K562 (cell line): ENCODE data around the gene KCNJ10. TPM values are rescaled to one million over a fixed set of nuclear protein-coding genes. Genes with fewer than 3 reads are reported as not detected.

Source experiments
- ARID1B ChIP-seq: fragments of 450-650 bp; IDR thresholded peaks from 2 replicates; pipeline ENCODE4 v1.6.1; 2016; ENCODE audit warnings: antibody characterized with exemption, mild to moderate bottlenecking, inconsistent platforms
- ATF7 ChIP-seq: fragments of 450-650 bp; IDR thresholded peaks from 2 replicates; pipeline ENCODE4 v1.7.1; 2014; ENCODE audit warnings: mild to moderate bottlenecking, moderate library complexity
- CTBP1 ChIP-seq: fragments of 450-650 bp; IDR thresholded peaks from 2 replicates; pipeline ENCODE4 v1.6.1; 2016; ENCODE audit warnings: borderline replicate concordance
- ELF4 ChIP-seq: fragments of 450-650 bp; formaldehyde crosslinking; IDR thresholded peaks from 2 replicates; pipeline ENCODE4 v1.4.0; 2022; ENCODE audit warnings: missing genetic modification characterization
- FOXK2 ChIP-seq, 2 experiments: fragments of 450-650 bp; IDR thresholded peaks in 1 of 2; conservative IDR thresholded peaks in 1 of 2; 2 replicates each; pipeline ENCODE4 v1.6.1; 2016; ENCODE audit warnings: low read depth in 2 of 2, mild to moderate bottlenecking in 1 of 2
- FOXM1 ChIP-seq, 2 experiments: fragments of 450-650 bp in 1 of 2; sonication (generic) in 1 of 2; formaldehyde crosslinking in 1 of 2; IDR thresholded peaks; 2 replicates each; pipeline versions ENCODE4 v1.6.1 to v1.9.0; 2017 to 2022; ENCODE audit warnings: low read depth in 2 of 2, mild to moderate bottlenecking in 2 of 2, missing genetic modification reagents in 1 of 2, moderate library complexity in 1 of 2
- HDAC1 ChIP-seq, 2 experiments: fragments of 450-650 bp; IDR thresholded peaks; 2 replicates each; pipeline ENCODE4 v1.6.1; 2016 to 2017; ENCODE audit warnings: inconsistent platforms in 1 of 2, mild to moderate bottlenecking in 1 of 2, moderate library complexity in 1 of 2
- HMGN3 ChIP-seq: IDR thresholded peaks from 2 replicates; pipeline ENCODE4 v1.6.1; 2011; ENCODE audit warnings: borderline replicate concordance, low read depth, mild to moderate bottlenecking, mixed read lengths, low read length; ENCODE audit not compliant: insufficient read length; ENCODE audit errors: extremely low read depth
- L3MBTL2 ChIP-seq: fragments of 450-650 bp; IDR thresholded peaks from 2 replicates; pipeline ENCODE4 v1.6.1; 2016; ENCODE audit warnings: mild to moderate bottlenecking, moderate library complexity
- NCOA1 ChIP-seq: fragments of 450-650 bp; IDR thresholded peaks from 2 replicates; pipeline ENCODE4 v1.6.1; 2016; ENCODE audit warnings: low read depth
- NR2C1 ChIP-seq, 2 experiments: fragments of 450-650 bp; IDR thresholded peaks; 2 replicates each; pipeline ENCODE4 v1.6.1; 2017; ENCODE audit warnings: mild to moderate bottlenecking in 2 of 2, antibody characterized with exemption in 1 of 2, inconsistent platforms in 1 of 2, missing compliant biosample characterization in 1 of 2, missing genetic modification characterization in 1 of 2
- PHB2 ChIP-seq: fragments of 450-650 bp; IDR thresholded peaks from 2 replicates; pipeline ENCODE4 v1.6.1; 2017; ENCODE audit warnings: low read depth
- PML ChIP-seq: IDR thresholded peaks from 2 replicates; pipeline ENCODE4 v1.6.1; 2012; ENCODE audit warnings: low read length, inconsistent platforms
- POU5F1 ChIP-seq: fragments of 150-350 bp; IDR thresholded peaks from 2 replicates; pipeline ENCODE4 v1.6.1; 2014; ENCODE audit warnings: borderline replicate concordance, low read length, low read depth, mild to moderate bottlenecking; ENCODE audit not compliant: partially characterized antibody
- RCOR1 ChIP-seq, 2 experiments: IDR thresholded peaks; 2 replicates each; pipeline ENCODE4 v1.6.1; 2012; ENCODE audit warnings: low read depth in 2 of 2, low read length in 2 of 2, borderline replicate concordance in 1 of 2, improper control_type of control experiment in 1 of 2
- SMARCE1 ChIP-seq: fragments of 450-650 bp; IDR thresholded peaks from 2 replicates; pipeline ENCODE4 v1.7.1; 2016; ENCODE audit warnings: mild to moderate bottlenecking
- TAF1 ChIP-seq: IDR thresholded peaks from 2 replicates; pipeline ENCODE4 v1.6.1; 2011; ENCODE audit warnings: mild to moderate bottlenecking, low read length, moderate library complexity; ENCODE audit not compliant: insufficient read depth, control insufficient read depth, severe bottlenecking; ENCODE audit errors: extremely low read depth
- TAL1 ChIP-seq: fragments of 450-650 bp; IDR thresholded peaks from 2 replicates; pipeline ENCODE4 v1.6.1; 2016; ENCODE audit warnings: mild to moderate bottlenecking
- TCF3 ChIP-seq: sonication (generic); formaldehyde crosslinking; IDR thresholded peaks from 2 replicates; pipeline ENCODE4 v1.4.0; 2020; ENCODE audit warnings: mild to moderate bottlenecking, missing genetic modification reagents
- TFAP4 ChIP-seq: sonication (generic); formaldehyde crosslinking; IDR thresholded peaks from 2 replicates; pipeline ENCODE4 v1.8.0; 2022; ENCODE audit warnings: missing genetic modification reagents, mild to moderate bottlenecking, moderate library complexity, borderline replicate concordance
- TRIM24 ChIP-seq, 2 experiments: fragments of 450-650 bp; IDR thresholded peaks; 2 replicates each; pipeline ENCODE4 v1.6.1; 2016
- ZFX ChIP-seq: sonication (generic); formaldehyde crosslinking; IDR thresholded peaks from 2 replicates; pipeline ENCODE4 v1.8.0; 2022; ENCODE audit warnings: mild to moderate bottlenecking, missing genetic modification reagents, moderate library complexity
- ZNF263 ChIP-seq: sonication (generic); formaldehyde crosslinking; IDR thresholded peaks from 2 replicates; pipeline ENCODE4 v1.8.0; 2022; ENCODE audit warnings: mild to moderate bottlenecking, missing genetic modification reagents, borderline replicate concordance
- ZNF780A ChIP-seq: fragments of 250-450 bp; sonication (Bioruptor Pico); IDR thresholded peaks from 2 replicates; pipeline ENCODE4 v1.5.0; 2021; ENCODE audit warnings: mild to moderate bottlenecking
- polyA plus RNA-seq, 8 experiments: library from polyadenylated mRNA; depleted of rRNA in 4 of 8; stranded (reverse) in 5 of 8; unstranded in 3 of 8; fragments of >200 nt; fragmentation: Nextera tagmentation in 2 of 8; fragmentation: Illumina TruSeq in 1 of 8; extraction: Ambion mirVana in 2 of 8; extraction: Trizol in 1 of 8; gene quantifications; 2 replicates each; pipeline versions ENCODE4 v1.2.1 to v1.2.3, GENCODE V29; 2011 to 2014; ENCODE audit warnings: inconsistent platforms in 1 of 8, missing spikeins in 1 of 8
- total RNA-seq, 7 experiments: library from RNA; depleted of rRNA in 6 of 7; stranded (reverse); fragments of >200 nt in 6 of 7; fragmentation: Illumina TruSeq in 2 of 7; extraction: Trizol in 2 of 7; gene quantifications; 2 replicates each; pipeline versions ENCODE4 v1.2.1 to v1.2.3, GENCODE V29; 2011 to 2021; ENCODE audit warnings: low replicate concordance in 1 of 7
- TF ChIP-seq, protein P1 (sequence below): fragments of 450-650 bp; IDR thresholded peaks from 2 replicates; pipeline ENCODE4 v1.6.1; 2016; ENCODE audit warnings: low read depth, mild to moderate bottlenecking, moderate library complexity
- TF ChIP-seq, protein P2 (sequence below): fragments of 450-650 bp; IDR thresholded peaks from 2 replicates; pipeline ENCODE4 v1.7.1; 2018; ENCODE audit warnings: mild to moderate bottlenecking, low read depth; ENCODE audit not compliant: partially characterized antibody

Gene KCNJ10
- total and polyA plus RNA-seq, 9 of the 15 experiments (the other 6 are each of a cell fraction or from before 2014, with no cell fraction given): 0.06 to 0.11 TPM; not detected in 7

GRCh38 chr1:159957824-159958268 is 112.1 kb downstream of the KCNJ10 start (continued):
- TF ChIP-seq TAF1 (no peak), NR2C1 (IDR thresholded peaks at IDR 0.05) (no peak), NR2C1 (tag; IDR thresholded peaks at IDR 0.05) (no peak), ZNF263 (CRISPR knock-in tag) (no peak), TRIM24 (IDR thresholded peaks at IDR 0.05) (peak; percentile 82 to 89), ELF4 (CRISPR knock-in tag) (peak; percentile 49), TAL1 (peak; percentile 90), TCF3 (peak; percentile 87), PHB2 (peak; percentile 81; the same call in 1 of the 2 replicates), PML (peak; percentile 49; the same call in 1 of the 2 replicates), RCOR1 (IDR thresholded peaks at IDR 0.05; ENCODE audit: borderline replicate concordance in 1 of 2, low read depth in 2 of 2, low read length in 2 of 2) (peak in 1 of 2 experiments; percentile 77; a peak in 1 of 4 replicates), POU5F1 (no peak), ARID1B (peak; percentile 96), L3MBTL2 (0 out of 2 replicates have a peak, but pooled peaks have one; percentile 26), SMARCE1 (peak; percentile 82), FOXM1 (IDR thresholded peaks at IDR 0.05; ENCODE audit: low read depth) (peak; percentile 80), FOXM1 (CRISPR knock-in tag; IDR thresholded peaks at IDR 0.05; ENCODE audit: low read depth) (no peak), ZNF780A (CRISPR knock-in tag) (no peak), ATF7 (0 out of 2 replicates have a peak, but pooled peaks have one; percentile 24), HDAC1 (IDR thresholded peaks at IDR 0.05) (peak in 1 of 2 experiments; percentile 47; a peak in 1 of 4 replicates), ZFX (CRISPR knock-in tag) (peak; percentile 52; the same call in 1 of the 2 replicates), NCOA1 (0 out of 2 replicates have a peak, but pooled peaks have one; percentile 18), TFAP4 (CRISPR knock-in tag) (peak; percentile 77; the same call in 1 of the 2 replicates), HMGN3 (peak; percentile 22), FOXK2 (conservative IDR thresholded peaks at IDR 0.05 in 1 of 2, IDR thresholded peaks at IDR 0.05 in 1 of 2; ENCODE audit: low read depth in 2 of 2) (0 out of 4 replicates have a peak, but pooled peaks have one; percentile 25), CTBP1 (peak; percentile 76; the same call in 1 of the 2 replicates)
- TF ChIP-seq, protein P1, sequence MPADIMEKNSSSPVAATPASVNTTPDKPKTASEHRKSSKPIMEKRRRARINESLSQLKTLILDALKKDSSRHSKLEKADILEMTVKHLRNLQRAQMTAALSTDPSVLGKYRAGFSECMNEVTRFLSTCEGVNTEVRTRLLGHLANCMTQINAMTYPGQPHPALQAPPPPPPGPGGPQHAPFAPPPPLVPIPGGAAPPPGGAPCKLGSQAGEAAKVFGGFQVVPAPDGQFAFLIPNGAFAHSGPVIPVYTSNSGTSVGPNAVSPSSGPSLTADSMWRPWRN: 0 out of 2 replicates have a peak, but pooled peaks have one; percentile 43
- TF ChIP-seq, protein P2, sequence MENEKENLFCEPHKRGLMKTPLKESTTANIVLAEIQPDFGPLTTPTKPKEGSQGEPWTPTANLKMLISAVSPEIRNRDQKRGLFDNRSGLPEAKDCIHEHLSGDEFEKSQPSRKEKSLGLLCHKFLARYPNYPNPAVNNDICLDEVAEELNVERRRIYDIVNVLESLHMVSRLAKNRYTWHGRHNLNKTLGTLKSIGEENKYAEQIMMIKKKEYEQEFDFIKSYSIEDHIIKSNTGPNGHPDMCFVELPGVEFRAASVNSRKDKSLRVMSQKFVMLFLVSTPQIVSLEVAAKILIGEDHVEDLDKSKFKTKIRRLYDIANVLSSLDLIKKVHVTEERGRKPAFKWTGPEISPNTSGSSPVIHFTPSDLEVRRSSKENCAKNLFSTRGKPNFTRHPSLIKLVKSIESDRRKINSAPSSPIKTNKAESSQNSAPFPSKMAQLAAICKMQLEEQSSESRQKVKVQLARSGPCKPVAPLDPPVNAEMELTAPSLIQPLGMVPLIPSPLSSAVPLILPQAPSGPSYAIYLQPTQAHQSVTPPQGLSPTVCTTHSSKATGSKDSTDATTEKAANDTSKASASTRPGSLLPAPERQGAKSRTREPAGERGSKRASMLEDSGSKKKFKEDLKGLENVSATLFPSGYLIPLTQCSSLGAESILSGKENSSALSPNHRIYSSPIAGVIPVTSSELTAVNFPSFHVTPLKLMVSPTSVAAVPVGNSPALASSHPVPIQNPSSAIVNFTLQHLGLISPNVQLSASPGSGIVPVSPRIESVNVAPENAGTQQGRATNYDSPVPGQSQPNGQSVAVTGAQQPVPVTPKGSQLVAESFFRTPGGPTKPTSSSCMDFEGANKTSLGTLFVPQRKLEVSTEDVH: peak; percentile 27
